NCI-H2029 treated with DMSO at 0.1 percent for 48 hours (cell line): ENCODE measurements around the gene TRO.

Experiments
- DNase-seq: peaks from one replicate; lab custom pipeline; 2025; lab: John Stamatoyannopoulos, UW

The TRO gene

DNA sequence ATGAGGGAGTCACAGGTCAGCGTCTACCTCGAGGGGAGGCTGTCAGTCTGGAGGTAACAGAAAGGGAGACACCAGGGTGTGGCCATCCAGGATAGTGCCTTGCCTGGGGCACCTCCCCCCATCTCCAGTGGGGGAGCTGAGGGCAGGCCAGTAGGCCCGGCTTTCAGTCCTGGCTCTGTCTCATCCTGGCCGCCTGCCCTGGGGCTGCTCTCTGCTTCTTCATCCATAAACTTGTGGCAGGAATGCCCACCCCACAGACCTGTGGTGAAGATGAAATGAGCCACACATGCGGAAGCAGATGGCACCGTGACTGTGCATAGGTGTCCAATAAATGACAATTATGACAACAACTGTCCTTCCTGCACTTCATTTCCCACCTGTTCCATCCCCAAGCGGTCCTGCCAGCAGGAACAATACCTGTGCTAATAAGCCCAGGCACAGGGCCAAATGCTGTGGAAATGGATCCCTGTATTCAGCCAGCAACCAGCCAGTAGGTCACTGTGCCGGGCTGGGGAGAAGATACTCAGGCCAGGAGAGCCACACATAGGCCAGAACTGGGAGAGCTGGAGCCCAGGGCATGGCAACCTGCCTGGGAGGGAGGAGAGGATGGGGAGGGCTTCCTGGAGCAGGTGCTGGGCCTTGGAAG lies 30.2 kb downstream of the TRO start:
- peak; percentile 76 for DNase-seq

DNA sequence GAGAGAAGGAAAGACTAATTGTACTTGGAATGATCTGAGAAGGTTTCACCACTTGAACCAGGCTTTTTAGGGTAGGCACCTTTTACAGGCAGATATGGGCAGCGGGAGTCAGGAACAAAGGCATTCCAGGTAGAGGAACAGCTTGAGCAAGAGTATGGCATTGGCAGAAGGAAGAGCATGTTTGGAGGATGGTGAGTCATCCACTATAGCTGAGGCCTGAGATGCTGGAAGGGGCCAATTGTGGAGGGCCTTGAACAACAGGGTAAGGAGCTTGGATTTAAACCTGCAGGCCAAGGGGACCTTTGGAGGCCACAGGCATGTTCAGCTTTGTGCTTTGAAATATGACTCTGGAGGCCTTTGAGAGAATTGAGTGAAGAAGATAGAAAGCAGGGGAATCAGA lies 41.1 kb downstream of the TRO start:
- DNase-seq = no peak

DNA sequence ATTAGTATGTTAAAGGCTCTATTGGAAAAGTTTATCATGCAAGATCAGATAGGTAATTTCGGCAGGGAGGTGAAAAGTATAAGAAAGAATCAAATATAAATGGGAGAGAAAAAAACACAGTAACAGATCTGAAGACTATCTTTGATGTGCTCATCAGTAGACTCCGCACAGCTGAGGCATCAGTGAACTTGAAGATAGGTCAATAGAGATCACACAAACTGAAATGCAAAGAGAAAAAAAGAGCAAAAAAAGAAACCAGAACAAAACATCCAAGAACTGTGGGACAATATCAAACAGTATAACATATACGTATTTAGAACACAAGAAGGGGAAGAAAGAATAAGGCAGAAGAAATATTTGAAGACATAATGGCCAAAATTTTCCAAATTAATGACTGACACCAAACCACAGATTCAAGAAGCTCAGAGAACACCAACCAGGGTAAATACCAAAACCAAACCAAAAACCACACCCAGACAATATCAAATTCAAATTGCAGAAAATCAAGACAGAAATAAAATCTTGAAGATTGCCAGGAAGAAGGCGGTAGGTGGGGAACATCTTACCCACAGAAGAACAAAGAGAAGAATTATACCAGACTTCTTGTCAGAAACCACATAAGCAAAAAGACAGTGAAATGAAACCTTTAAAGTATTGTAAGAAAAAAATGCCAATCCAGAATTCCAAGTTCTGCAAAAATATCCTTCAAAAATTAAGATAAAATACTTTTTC lies 44.3 kb downstream of the TRO start:
- no peak for DNase-seq

DNA sequence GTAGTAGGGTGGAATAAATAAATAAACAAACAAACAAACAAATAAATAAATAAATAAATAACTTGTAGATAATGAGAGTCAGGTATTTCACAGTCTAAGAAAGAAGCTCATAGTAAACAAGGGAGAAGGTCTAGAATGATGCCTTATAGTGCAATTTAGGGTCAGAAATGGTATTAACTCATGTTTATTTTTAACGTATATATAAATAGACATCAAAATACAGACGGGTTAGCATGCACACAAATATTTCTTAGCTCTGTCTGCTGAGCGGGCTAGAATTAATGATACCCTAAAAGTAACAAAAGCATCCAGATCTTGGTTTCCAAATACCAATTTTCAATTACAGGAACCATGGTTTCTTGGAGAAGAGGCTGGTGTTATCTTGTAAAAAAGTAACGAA lies 56.8 kb downstream of the TRO start:
- no peak for DNase-seq

DNA sequence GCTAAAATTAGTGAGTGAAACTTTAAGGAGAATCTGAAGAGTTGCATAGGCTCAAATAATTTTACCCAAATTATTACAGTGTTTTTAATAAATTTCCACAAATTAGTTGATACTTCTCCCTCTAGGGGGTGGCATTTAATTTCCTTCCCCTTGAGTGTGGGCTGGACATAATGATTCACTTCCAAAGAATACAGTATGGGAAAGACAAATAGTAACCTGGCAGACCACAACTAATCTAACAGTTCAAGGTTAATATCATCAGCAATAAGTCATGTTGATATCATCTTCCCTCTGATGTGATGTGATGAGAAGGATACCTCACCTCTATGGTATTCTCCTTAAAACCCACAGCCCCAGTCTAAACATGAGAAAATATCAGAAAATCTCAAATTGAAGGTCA lies 57.8 kb downstream of the TRO start:
- no peak for DNase-seq

DNA sequence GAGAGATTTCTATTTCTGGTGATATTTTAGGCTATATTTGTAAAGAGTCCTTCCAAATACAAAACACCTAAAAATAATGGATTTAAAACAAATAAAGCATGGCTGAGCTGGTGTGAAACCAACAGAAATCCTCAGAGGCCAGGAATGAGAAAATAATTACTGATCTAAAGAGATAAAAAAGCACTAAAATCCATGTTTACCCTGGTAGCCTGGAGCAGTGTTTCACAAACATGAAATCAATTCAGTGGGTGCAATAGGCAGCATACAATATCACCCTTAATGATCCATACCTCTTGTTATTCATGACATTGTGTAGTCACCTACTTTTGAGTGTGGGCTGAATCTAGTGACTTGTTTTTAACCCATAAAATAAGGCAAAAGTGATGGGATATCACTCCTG lies 58.8 kb downstream of the TRO start:
- DNase-seq = no peak

DNA sequence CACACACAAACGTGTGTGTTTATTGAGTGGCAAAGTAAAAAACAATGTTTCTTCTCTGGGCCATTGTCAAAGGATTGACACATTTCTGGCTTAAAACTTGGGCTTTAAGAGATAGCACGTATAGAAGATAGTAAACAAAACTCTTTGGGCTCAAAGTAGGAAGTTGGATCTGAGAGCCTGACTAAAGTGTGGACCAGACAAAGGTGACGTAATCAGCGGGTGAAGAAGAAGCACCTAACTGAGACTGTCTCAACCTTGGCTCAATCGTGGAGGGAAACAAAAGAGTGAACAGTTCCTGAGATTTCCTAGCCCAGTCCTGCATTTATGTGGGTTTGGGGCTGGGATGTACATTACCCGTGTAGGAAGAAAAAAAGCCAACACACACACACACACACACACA lies 59.7 kb downstream of the TRO start:
- DNase-seq = no peak
